H9 (cell line): ENCODE data around the gene TACR3. TPM values are rescaled to one million over a fixed set of nuclear protein-coding genes. Genes with fewer than 3 reads are reported as not detected.

Experiments used
- DNase-seq: peaks from one replicate; pipeline ENCODE4 v3.0.0-alpha.2; 2017
- H2AFZ ChIP-seq: one replicate; pipeline ENCODE4 v1.6.1; 2013; ENCODE audit warnings: mild to moderate bottlenecking, low read length, control low read depth, moderate library complexity
- H2AK5ac ChIP-seq: 2 replicates; pipeline ENCODE4 v1.6.1; 2013; ENCODE audit warnings: low read length, control low read depth, mixed read lengths; ENCODE audit not compliant: insufficient read length
- H2BK120ac ChIP-seq: one replicate; pipeline ENCODE4 v1.6.1; 2013; ENCODE audit warnings: low read depth, mild to moderate bottlenecking, low read length, control low read depth, inconsistent platforms; ENCODE audit not compliant: poor library complexity, severe bottlenecking
- H2BK12ac ChIP-seq: 2 replicates; pipeline ENCODE4 v1.6.1; 2013; ENCODE audit warnings: low read length, control low read depth, mixed read lengths, low read depth; ENCODE audit not compliant: insufficient read length
- H2BK15ac ChIP-seq: 2 replicates; pipeline ENCODE4 v1.6.1; 2013; ENCODE audit warnings: low read depth, low read length, control low read depth
- H2BK20ac ChIP-seq: one replicate; pipeline ENCODE4 v1.6.1; 2013; ENCODE audit warnings: low read depth, mild to moderate bottlenecking, low read length, control low read depth, inconsistent platforms; ENCODE audit not compliant: poor library complexity, severe bottlenecking
- H2BK5ac ChIP-seq: 2 replicates; pipeline ENCODE4 v1.6.1; 2013; ENCODE audit warnings: low read length, control low read depth, mixed read lengths; ENCODE audit not compliant: insufficient read length
- H3K14ac ChIP-seq: 2 replicates; pipeline ENCODE4 v1.6.1; 2013; ENCODE audit warnings: low read length, control low read depth; ENCODE audit not compliant: insufficient read depth
- H3K18ac ChIP-seq: 2 replicates; pipeline ENCODE4 v1.6.1; 2013; ENCODE audit warnings: low read depth, mild to moderate bottlenecking, mixed read lengths, low read length, control low read depth; ENCODE audit not compliant: insufficient read length
- H3K23ac ChIP-seq: 2 replicates; pipeline ENCODE4 v1.6.1; 2013; ENCODE audit warnings: low read length, control low read depth, mixed read lengths, low read depth; ENCODE audit not compliant: insufficient read length
- H3K23me2 ChIP-seq: 2 replicates; pipeline ENCODE4 v1.6.1; 2013; ENCODE audit warnings: low read depth, mild to moderate bottlenecking, mixed read lengths, low read length, control low read depth; ENCODE audit not compliant: insufficient read length, poor library complexity, severe bottlenecking
- H3K27ac ChIP-seq: 2 replicates; pipeline ENCODE4 v1.5.1; 2013; ENCODE audit warnings: low read length, control low read depth, mixed read lengths, low read depth; ENCODE audit not compliant: insufficient read length
- H3K27me3 ChIP-seq: 2 replicates; pipeline ENCODE4 v1.6.1; 2013; ENCODE audit warnings: low read length, control low read depth, inconsistent platforms; ENCODE audit not compliant: insufficient read depth
- H3K4ac ChIP-seq: 2 replicates; pipeline ENCODE4 v1.6.1; 2013; ENCODE audit warnings: low read depth, mild to moderate bottlenecking, control low read depth, inconsistent platforms, low read length, moderate library complexity
- H3K4me1 ChIP-seq: 2 replicates; pipeline ENCODE4 v1.6.1; 2013; ENCODE audit warnings: low read length, control low read depth, inconsistent platforms; ENCODE audit not compliant: insufficient read depth
- H3K4me2 ChIP-seq: 2 replicates; pipeline ENCODE4 v1.6.1; 2013; ENCODE audit warnings: low read length, control low read depth, mixed read lengths; ENCODE audit not compliant: insufficient read length, insufficient read depth
- H3K56ac ChIP-seq: 2 replicates; pipeline ENCODE4 v1.6.1; 2013; ENCODE audit warnings: low read depth, mild to moderate bottlenecking, mixed read lengths, low read length, control low read depth; ENCODE audit not compliant: insufficient read length
- H3K79me1 ChIP-seq: 2 replicates; pipeline ENCODE4 v1.6.1; 2013; ENCODE audit warnings: low read depth, mild to moderate bottlenecking, moderate library complexity, low read length, control low read depth, inconsistent platforms; ENCODE audit not compliant: insufficient read depth, poor library complexity, severe bottlenecking
- H3K79me2 ChIP-seq: 2 replicates; pipeline ENCODE4 v1.6.1; 2013; ENCODE audit warnings: low read length, control low read depth, inconsistent platforms; ENCODE audit not compliant: insufficient read depth
- H3K9ac ChIP-seq: 2 replicates; pipeline ENCODE4 v1.6.1; 2013; ENCODE audit warnings: low read length, control low read depth, mixed read lengths; ENCODE audit not compliant: insufficient read length; ENCODE audit errors: extremely low read depth
- H3K9me3 ChIP-seq: one replicate; pipeline ENCODE4 v1.6.1; 2013; ENCODE audit warnings: low read depth, low read length, inconsistent platforms; ENCODE audit not compliant: control insufficient read depth
- H3T11ph ChIP-seq: one replicate; pipeline ENCODE4 v1.6.1; 2013; ENCODE audit warnings: mild to moderate bottlenecking, low read length, control low read depth, inconsistent platforms
- H4K20me1 ChIP-seq: one replicate; pipeline ENCODE4 v1.6.1; 2013; ENCODE audit not compliant: control insufficient read depth, insufficient read length, insufficient read depth
- H4K5ac ChIP-seq: 2 replicates; pipeline ENCODE4 v1.6.1; 2013; ENCODE audit warnings: low read depth, mild to moderate bottlenecking, mixed read lengths, low read length, control low read depth; ENCODE audit not compliant: insufficient read length
- H4K8ac ChIP-seq: replicated peaks from 2 replicates; pipeline ENCODE4 v1.6.1; 2013; ENCODE audit warnings: low read length, control low read depth, mixed read lengths, low read depth; ENCODE audit not compliant: insufficient read length
- H4K91ac ChIP-seq: 2 replicates; pipeline ENCODE4 v1.6.1; 2013; ENCODE audit warnings: low read depth, mild to moderate bottlenecking, moderate library complexity, mixed read lengths, low read length, control low read depth; ENCODE audit not compliant: insufficient read length
- H3K27ac Mint-ChIP-seq, 3 experiments: 2 replicates in 2 of 3; 3 replicates in 1 of 3; pipeline ENCODE4 v1.8.0; 2020 to 2021; ENCODE audit warnings: mixed read lengths in 3 of 3, mild to moderate bottlenecking in 1 of 3, moderate library complexity in 1 of 3
- H3K27me3 Mint-ChIP-seq: 2 replicates; pipeline ENCODE4 v1.8.0; 2021; ENCODE audit warnings: low read depth, mild to moderate bottlenecking, moderate library complexity, mixed read lengths
- H3K36me3 Mint-ChIP-seq, 3 experiments: 2 replicates in 2 of 3; 3 replicates in 1 of 3; pipeline ENCODE4 v1.8.0; 2020 to 2021; ENCODE audit warnings: low read depth in 3 of 3, mixed read lengths in 3 of 3; ENCODE audit not compliant: insufficient read depth in 1 of 3
- H3K4me1 Mint-ChIP-seq, 2 experiments: 2 replicates each; pipeline ENCODE4 v1.8.0; 2020; ENCODE audit warnings: mixed read lengths in 2 of 2
- H3K4me3 Mint-ChIP-seq, 2 experiments: 2 replicates in 1 of 2; 3 replicates in 1 of 2; pipeline ENCODE4 v1.8.0; 2020 to 2021; ENCODE audit warnings: mild to moderate bottlenecking in 2 of 2, mixed read lengths in 2 of 2, moderate library complexity in 1 of 2
- H3K9me3 Mint-ChIP-seq, 2 experiments: 2 replicates in 1 of 2; 3 replicates in 1 of 2; pipeline ENCODE4 v1.8.0; 2020; ENCODE audit warnings: mild to moderate bottlenecking in 2 of 2, mixed read lengths in 2 of 2, moderate library complexity in 1 of 2
- WGBS: extraction: QIAGEN DNeasy Blood & Tissue Kit; methylation state at CpG from one replicate; pipeline ENCODE4 v1.1.7; 2013; ENCODE audit warnings: missing lambda C conversion rate, low lambda C conversion rate, mixed read lengths; ENCODE audit not compliant: insufficient read length; ENCODE audit errors: extremely low coverage; 5-methylcytosine and 5-hydroxymethylcytosine counted together
- long read RNA-seq: library from polyadenylated mRNA; unstranded; transcript quantifications from one replicate; pipeline ENCODE4 v2.0.0, GENCODE V29; 2020
- total RNA-seq: library from RNA; stranded (reverse); gene quantifications from 2 replicates; pipeline ENCODE4 v1.2.1, GENCODE V29; 2021
- TF ChIP-seq, protein P1 (sequence below): fragments of 200-600 bp; sonication (generic); conservative IDR thresholded peaks from 3 replicates; pipeline ENCODE4 v1.8.0; 2021; ENCODE audit warnings: antibody characterized with exemption, mild to moderate bottlenecking

Gene TACR3, protein sequence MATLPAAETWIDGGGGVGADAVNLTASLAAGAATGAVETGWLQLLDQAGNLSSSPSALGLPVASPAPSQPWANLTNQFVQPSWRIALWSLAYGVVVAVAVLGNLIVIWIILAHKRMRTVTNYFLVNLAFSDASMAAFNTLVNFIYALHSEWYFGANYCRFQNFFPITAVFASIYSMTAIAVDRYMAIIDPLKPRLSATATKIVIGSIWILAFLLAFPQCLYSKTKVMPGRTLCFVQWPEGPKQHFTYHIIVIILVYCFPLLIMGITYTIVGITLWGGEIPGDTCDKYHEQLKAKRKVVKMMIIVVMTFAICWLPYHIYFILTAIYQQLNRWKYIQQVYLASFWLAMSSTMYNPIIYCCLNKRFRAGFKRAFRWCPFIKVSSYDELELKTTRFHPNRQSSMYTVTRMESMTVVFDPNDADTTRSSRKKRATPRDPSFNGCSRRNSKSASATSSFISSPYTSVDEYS
- total RNA-seq, result 0.44 and 0.53 TPM in 2 replicates
- long read RNA-seq, full-length matches to known transcripts, result 1 of 2 reads
- long read RNA-seq, partial matches to known transcripts, result 0 of 2 reads
- long read RNA-seq, other reads (novel, unspliced or antisense), result 1 of 2 reads

DNA sequence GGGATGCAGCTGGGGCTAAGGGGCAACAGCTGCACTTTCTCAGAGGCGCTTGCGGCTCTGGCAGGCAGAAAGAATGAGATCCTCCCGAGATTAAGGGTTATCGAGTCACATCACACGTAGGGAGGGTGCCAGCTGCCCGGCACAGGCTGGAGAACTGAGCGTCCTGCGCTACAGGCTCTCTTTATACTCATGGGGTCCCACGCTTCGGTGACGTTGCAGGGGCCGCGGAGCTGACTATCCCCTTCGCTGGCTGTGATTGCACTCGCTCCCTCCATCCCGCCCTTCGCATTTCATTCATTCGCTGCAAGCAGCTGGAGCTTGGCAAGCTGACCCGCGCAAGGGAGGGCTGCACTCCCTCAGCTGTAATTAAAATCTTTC lies at the start of gene TACR3:
TACR3 (minus strand) TSS at position 156 of the 378 bp plus-strand sequence. CDS start 310 bp downstream, outside the sequence.
- Histone ChIP-seq H3K27me3 (no peaks in the 10 kb centered on the region; the same call in 1 of the 2 replicates), H2BK20ac (no peak within 1 kb of the TSS), H4K8ac (no peak within 1 kb of the TSS), H2AFZ (peak within 1 kb of the TSS; percentile 11), H3K14ac (peak within 1 kb of the TSS; percentile 25; the same call in 1 of the 2 replicates), H3K79me1 (no peaks in the 10 kb centered on the region), H3K23ac (no peak within 1 kb of the TSS), H3K4me1 (no peaks in the 10 kb centered on the region), H2BK15ac (no peak within 1 kb of the TSS), H2BK120ac (no peak within 1 kb of the TSS), H3K56ac (no peak within 1 kb of the TSS), H2BK12ac (no peak within 1 kb of the TSS), H4K20me1 (no peaks in the 10 kb centered on the region), H2BK5ac (no peak within 1 kb of the TSS), H4K5ac (no peak within 1 kb of the TSS), H3K27ac (no peak within 1 kb of the TSS), H3K79me2 (no peaks in the 10 kb centered on the region), H2AK5ac (no peak within 1 kb of the TSS), H3K23me2 (no peaks in the 10 kb centered on the region), H4K91ac (no peak within 1 kb of the TSS), H3T11ph (no peak within 1 kb of the TSS), H3K9me3 (no peaks in the 10 kb centered on the region), H3K4ac (no peak within 1 kb of the TSS), H3K9ac (peak within 1 kb of the TSS; percentile 1), H3K18ac (no peak within 1 kb of the TSS), H3K4me2 (peak within 1 kb of the TSS; percentile 62)
- peaks cover 31% of the 10 kb centered on the region for H3K27me3 Mint-ChIP-seq
- peak; percentile 75 for DNase-seq
- H3K4me1 Mint-ChIP-seq, result peaks cover 5% of the 10 kb centered on the region in 2 experiments; a peak in 3 of 4 replicates
- H3K9me3 Mint-ChIP-seq, result peaks cover 3% of the 10 kb centered on the region in 2 experiments; a peak in 3 of 5 replicates
- peaks cover 0 to 3% (median 0%) of the 10 kb centered on the region in 3 experiments; a peak in 3 of 7 replicates for H3K36me3 Mint-ChIP-seq
- no CpG with 5 or more reads among the region's 20 CpGs for WGBS
- TF ChIP-seq, protein P1, sequence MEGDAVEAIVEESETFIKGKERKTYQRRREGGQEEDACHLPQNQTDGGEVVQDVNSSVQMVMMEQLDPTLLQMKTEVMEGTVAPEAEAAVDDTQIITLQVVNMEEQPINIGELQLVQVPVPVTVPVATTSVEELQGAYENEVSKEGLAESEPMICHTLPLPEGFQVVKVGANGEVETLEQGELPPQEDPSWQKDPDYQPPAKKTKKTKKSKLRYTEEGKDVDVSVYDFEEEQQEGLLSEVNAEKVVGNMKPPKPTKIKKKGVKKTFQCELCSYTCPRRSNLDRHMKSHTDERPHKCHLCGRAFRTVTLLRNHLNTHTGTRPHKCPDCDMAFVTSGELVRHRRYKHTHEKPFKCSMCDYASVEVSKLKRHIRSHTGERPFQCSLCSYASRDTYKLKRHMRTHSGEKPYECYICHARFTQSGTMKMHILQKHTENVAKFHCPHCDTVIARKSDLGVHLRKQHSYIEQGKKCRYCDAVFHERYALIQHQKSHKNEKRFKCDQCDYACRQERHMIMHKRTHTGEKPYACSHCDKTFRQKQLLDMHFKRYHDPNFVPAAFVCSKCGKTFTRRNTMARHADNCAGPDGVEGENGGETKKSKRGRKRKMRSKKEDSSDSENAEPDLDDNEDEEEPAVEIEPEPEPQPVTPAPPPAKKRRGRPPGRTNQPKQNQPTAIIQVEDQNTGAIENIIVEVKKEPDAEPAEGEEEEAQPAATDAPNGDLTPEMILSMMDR, result no peak
- H3K27ac Mint-ChIP-seq, result no peak within 1 kb of the TSS
- peak within 1 kb of the TSS; percentile 72 for H3K4me3 Mint-ChIP-seq
